Activated CD4-positive, alpha-beta T cell treated with anti-CD3 and anti-CD28 coated beads for 48 hours (primary cell): Measurements from ENCODE around the gene GJA10.
A peak's percentile ranks its signal among the peaks of the same experiment; 100 is the strongest.

ENCODE experiments used
- DNase-seq: peaks from one replicate; pipeline ENCODE4 v3.0.0-alpha.2; 2020

The GJA10 gene

DNA sequence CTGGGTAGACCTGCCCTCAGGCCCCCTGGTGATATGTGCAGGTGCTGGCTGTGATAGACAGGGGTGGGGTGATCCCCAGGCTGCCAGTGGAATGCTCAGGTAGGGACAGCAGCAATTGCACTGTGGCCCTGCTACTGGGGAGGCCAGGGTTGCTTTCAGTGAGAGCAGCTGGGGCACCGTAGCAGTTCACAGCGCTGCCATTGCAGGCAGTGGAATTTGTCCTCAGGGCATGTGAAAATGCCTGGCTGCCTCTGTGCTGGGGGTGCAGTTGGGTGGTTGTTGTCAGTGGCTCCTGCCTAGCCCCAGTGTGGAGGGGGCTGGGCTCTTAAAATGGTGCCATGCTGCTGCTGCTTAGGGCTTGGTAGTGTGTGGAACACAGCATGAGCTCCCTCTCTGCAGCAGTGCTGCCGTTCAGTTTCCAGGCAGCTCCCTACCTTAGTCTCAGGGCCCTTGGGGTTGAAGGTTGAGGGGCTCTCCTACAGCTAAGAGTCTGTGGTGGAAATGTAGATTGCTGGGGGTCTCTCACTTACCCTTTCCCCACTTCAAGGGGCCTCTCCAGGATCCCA is 23.6 kb downstream of the GJA10 start:
- DNase-seq: no peak

DNA sequence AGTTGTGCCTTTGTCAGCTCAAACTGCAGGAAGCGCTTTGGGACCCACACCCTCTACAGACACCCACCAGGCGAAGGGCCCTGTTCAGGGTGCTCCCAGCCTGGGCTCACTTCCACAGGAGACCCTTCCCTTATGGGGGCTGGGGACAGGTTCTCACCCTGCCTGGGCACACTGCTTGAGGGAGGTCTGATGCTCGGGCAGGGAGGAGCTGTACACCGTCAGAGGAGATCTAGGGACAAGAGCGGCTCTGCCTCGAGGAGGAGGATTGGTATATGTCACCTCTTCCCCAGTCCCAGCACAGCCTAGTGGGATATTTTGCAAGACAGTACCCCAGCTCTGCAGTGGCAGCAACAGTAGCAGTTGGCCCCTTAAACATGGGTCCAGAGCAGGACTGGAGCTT is 26.9 kb downstream of the GJA10 start:
- DNase-seq: no peak

DNA sequence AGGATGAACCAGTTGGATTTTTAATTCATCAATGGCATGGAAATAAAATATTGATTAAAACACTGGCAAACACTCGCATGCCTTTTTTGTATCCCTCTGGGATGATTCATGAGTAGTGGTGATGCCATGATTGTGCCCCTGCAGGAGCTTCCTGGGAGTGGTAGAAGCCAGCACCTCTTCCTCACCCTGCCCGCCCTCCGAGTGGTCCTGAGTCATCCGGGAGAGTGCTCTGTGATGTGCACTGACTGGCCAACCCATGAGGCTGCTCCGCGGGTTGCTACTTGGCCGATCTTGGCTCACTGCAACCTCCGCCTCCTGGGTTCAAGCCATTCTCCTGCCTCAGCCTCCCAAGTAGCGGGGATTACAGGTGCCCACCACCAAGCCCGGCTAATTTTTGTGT is 27.4 kb downstream of the GJA10 start:
- DNase-seq: no peak

DNA sequence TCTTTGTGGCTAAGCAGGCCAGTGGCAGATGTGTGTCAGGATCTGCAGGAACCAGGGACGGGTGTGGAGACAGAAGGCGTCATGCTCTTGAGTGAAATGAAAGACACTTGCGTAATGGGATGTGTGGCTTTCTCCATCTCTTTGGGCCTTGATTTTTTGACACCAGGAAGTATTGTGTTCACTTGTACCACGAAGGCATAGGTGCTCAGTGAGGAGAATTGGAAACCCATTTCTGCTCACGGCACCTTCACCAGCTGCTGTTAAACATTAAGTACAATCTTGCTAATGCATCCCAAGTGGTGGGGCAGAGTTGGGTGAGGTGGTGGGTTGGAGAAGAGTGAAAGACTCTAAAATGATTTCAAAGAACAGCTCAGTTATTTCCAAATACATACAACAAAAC is 30.0 kb downstream of the GJA10 start:
- no peak for DNase-seq

DNA sequence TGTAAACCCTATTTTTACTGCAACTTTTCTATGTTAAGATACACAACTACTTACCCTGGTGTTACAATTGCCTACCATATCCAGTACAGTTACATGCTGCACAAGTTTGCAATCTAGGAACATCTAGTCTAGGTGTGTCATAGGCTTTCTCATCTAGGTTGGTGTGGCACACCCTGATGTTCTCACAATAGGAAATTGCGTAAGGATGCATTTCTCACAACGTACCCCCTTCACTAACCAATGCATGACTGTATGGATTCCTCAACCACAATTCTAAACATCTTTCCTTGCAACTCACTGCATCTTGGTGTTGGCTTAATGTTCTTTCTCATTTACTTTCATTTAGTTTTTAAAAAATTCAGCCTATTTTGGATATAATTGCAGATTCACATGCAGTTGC is 31.6 kb downstream of the GJA10 start:
- DNase-seq: no peak

DNA sequence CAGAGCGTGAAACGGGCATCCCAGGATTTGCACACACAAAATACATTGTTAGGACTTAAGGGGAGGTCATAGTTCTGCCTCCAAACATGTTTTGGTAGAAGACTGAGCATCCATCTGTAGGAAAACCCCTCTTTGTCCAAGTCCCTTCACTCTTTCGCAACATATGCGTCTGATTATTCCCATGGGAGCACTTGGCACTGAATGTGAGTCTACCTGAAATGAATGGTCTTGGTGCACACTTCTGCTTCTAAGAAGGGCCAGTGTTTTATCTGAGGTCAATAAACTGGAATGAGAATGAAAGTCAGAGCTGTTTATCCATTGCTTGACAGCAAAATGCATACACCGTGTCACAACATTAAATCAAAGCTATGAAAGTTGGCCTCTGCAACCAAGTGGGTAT is 33.0 kb downstream of the GJA10 start:
- no peak for DNase-seq

DNA sequence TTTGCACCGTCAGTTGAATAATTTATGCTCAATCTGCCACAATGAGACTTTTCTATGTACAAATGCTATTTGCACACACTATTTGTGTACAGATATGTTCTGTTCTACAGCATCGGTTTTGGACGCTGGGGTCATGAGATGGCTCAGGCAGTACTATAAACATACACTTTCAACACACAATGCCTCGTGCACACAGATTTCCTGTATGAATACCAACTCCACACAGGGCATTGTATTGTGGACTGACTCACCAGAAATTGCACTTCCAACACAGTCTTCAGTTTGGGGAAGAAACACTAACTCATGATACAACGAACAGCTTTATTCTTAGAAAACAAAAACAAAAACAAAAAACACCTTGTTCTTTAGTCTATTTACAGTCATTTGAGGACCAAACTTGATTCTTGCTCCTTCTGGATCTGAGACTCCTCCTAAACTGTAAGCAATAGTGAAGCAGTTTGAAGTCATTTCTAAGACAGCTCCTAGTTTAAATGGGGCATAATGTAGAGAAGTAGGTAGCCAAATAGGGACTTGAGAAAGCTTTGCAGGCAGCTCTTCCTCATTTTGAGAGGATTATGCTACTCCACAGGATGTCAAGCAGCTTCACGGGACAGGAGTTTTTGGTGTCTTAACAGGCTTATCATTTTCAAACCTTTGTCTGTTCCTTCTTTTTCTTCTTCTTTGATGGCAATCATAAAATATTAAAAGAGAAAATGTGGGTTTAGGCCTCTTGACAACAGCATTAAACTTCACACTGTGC is 33.7 kb downstream of the GJA10 start:
- DNase-seq: no peak

DNA sequence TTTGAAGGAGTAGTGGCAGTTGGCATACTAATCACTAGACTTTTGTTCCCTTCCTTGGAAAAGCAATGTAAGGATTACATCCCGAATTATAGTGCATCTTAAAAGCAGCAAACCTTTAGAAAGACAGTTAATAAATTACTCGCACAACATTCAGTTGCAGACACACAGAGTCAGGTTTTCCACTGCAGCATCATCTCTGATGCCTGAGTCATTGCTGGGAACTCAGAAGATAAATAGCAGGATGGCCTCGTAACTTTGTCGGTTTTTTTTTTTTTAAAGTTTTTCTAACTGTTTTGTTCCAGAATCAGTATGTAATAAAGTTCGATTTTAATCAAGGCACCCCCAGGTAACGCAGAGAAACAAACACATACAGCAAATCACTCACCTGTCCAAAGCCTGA is 34.3 kb downstream of the GJA10 start:
- peak; percentile 45 for DNase-seq

DNA sequence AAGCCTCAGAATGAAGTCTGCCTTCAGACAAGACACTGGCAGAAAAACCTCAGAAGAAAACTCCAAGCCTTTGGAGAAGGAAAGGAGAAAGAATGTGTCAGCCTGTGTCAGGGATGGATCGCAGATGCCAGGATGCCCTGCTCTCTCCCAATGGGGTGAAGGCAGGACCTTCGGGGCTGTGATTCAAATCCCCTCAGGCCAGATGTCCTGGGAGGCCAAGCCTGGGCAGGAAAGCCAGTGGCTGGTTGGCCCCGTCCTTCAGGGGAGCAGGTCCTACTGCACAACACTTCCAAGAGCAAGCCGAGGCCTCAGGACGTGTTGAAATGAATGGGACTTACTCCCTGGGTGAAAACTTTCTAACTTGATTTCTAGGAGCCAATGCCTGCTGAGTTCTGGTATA is 36.5 kb downstream of the GJA10 start:
- DNase-seq: no peak

DNA sequence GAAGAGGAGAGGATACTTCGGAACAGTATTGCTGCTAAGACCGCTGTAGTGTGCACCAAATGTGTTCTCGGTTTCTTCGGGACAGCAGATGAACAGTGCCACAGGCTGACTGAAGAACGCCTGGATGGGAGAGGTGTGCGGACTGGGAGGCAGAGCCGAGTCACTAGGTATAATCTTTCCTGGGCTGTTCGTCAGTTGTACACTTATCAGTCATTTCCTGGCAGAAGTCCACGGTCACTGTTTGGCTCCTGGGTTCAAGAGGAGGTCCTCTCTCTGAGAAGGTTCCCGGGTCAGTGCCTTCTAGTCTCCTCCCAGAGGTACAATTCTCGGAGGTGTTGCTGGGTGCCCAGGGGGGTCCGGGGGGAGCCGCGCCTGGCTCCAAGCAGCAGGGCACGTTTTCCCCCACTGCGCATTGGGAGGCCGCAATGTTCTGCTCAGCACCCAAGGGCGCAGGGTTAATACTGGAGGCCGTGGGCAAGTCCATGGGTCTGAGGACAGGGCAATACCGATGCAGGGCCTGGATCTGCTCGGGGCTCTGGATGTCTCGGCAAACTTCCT is 38.1 kb downstream of the GJA10 start:
- DNase-seq: no peak

DNA sequence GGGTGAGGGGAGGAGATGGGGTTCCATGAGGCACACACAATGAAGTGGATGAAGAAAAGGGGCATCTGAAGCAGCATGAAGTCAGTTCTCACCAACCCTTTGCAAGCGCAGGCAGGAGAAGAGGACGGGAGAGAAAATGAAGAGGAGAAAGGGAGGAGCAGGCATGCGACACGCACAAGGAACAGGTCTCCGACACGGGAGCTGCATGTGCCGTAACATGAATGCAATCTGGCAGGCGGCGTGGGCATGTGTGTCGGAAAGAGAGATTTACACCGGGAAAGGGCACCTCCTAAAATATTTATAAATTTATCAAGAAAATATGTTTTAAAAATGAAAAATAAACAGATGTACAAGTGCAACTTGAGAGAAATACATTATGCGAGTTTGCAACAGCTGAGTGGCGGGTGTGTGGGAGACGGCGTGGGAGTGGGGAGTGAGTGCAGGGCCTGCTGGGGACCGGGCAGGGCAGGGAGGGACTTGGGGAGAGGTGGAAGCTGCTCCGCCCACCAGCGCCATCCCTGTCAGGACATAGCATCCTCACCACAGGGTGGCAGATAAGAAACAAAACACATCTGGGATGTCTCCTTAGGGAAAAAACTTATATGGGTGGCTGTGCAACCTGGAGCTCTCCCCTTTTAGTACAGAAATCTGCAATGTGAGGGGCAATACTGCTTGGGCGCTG is 40.6 kb downstream of the GJA10 start:
- no peak for DNase-seq

DNA sequence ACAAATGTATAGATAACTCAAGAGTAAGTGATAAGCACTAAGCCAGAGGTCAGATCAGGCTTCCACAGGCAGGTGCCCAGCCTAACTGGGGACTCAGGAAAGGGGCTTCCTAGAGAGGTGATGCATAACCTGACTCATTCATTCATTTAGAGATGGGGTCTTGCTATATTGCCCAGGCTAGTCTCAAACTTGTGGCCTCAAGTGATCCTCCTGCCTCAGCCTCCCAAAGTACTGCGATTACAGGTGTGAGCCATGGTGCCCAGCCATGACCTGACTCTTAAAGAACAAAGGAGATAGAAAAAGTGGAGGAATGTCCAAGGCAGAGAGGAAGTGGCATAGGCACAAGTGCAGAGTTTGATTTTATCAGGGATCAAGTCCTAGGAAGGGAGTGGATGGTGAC is 41.9 kb downstream of the GJA10 start:
- no peak for DNase-seq

DNA sequence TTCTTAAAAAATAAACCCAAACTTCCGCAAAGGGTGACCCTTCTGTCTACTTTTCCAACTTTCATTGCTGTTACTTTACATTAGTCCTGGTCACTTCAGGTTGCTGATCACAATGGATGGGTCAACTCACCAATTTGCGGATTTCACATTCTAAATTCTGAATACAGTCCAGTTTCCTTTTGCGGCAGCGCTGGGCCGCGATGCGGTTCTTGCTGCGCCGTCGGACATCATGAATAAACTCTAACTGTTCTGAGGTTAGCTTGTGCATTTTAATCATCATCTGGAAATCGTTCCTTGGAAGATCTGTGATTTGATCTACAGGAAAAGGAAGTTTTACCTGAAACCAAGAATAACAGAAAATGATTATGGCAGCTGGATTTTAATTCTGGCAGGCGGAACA is 43.7 kb downstream of the GJA10 start:
- DNase-seq: no peak

DNA sequence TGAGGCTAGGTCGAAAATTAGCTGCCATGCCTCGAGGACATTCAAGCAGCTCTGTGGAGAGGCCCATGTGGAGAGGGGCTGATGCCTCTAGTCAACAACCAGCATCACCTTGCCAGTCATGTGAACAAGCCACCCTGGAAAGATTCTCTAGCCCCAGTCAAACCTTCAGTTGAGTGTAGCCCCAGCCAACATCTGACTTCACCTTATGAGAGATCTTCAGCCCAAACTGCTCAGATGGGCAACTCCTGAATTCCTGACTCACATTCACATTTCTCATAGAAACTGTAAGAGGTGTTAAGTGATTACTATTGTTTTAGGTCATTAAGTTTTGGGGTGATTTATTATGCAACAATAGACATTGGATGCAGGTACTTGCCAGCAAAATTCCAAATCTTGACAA is 44.9 kb downstream of the GJA10 start:
- no peak for DNase-seq

DNA sequence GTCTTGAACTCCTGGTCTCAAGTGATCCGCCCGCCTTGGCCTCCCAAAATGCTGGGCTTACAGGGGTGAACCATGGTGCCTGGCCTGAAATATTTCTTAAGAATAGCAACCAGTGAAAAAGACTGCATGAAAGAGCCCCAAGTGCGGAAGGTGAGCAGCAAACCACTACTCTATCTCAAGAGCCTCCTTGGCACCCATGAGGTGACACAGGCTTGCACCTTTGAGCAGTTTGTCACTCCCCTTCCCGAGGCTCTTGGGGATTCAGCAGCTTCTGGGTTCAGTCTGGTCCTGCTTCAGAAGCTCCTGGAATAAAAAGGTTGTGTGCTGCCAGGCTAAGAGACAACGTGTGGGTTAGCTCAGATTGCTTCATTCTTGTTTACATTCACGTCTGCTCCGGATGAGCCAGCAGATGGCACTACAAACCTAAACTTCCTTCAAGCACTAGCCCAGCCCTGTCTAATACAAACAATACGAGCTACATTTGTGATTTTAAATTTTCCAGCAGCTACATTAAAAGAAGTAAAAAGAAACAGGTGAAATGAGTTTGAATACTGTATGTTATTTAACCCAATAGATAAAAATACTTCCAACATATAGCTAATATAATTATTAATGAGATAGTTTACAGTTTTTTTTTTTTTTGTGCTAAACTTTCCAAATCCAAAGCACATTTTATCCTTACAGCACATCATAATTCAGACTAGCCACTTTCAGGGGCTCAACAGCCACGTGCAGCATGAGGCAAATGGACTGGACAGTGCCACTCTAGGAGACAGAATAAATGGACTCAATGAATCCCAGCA is 46.2 kb downstream of the GJA10 start:
- peak; percentile 71 for DNase-seq

DNA sequence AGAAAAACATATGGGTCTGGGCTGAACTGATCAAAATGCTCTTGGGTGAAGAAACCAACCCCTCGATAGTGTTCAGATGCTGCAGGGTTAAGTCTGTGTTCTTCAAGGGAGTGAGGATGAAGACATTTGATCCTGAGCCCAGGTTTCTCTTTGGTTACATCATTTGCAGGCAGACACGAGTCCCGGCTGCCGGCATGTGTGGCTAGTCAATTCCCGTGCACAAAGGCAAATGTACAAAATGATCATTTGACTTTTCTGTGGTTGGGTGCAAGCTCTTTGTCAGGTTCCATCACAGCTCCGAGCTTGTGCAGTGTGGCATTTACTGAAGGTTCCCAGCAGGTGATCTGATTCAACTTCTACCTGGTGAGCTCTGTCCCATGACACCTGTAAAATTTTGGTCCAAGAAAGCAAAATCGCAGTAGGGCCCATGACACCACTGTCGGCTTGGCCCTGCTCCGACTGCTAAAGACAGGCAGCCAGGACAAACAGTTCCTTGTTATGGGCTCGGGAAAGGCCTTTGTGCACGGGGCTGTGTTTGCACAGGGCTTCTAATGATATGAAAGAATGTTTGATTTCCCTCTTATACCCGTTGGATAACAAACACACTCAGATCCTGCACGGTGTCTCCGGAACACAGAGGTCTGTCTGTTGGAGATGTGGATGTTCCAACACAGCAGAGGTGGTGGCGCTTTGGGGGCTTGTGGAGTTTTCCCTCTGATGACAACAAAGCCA is 46.9 kb downstream of the GJA10 start:
- no peak for DNase-seq

DNA sequence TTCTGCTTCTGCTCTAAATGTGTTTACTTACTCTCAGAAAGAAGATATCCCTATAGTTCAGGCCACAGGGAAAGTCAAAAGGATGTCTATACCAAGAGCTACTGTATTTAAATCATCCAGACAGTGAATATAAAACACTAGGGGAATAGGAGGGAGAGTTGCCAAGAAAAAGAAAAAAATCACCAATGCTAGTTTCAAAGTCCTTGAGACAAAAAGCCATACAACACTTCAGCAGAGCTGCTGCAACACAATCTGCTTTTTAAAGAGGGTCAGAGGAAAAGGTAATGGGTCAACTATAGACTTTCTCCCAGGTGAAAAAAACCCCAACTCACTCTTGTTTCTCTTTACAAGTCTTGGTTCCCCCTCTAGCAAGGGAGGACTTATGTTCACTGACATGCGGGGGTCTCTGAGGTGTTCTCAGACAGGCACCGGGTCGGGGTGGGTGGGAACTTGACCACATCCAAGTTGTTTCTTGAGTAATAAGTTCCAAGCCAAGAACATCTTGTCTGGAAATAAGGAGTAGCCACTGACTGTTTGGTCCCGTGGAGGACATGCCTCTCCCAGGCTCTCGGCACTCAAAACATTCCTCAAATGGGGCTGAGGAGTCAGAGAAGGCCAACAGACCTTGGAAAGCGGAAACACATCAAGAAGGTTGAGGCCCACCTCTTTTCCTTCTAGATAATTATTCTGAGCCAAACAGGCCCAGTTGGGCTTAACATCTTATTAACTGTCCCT is 47.7 kb downstream of the GJA10 start:
- no peak for DNase-seq

DNA sequence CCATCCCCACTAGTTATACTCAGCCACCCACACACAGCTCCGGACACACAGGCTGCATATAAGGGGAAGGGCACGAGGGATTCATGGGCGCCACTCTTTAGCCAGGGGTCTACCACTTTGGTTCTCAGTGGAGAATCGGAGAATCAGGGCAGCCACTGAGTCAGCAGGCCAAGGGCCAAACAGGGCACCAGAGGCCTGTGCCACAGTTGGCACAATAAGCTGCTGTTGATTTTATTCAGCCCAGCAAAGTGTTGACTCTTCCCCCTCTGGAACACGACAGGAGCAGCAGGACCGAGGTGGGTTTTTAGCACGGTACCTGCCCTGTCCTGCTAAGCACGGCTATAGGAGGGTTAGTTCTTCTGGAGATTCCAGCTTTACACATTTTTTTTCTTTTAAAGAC is 48.3 kb downstream of the GJA10 start:
- no peak for DNase-seq

DNA sequence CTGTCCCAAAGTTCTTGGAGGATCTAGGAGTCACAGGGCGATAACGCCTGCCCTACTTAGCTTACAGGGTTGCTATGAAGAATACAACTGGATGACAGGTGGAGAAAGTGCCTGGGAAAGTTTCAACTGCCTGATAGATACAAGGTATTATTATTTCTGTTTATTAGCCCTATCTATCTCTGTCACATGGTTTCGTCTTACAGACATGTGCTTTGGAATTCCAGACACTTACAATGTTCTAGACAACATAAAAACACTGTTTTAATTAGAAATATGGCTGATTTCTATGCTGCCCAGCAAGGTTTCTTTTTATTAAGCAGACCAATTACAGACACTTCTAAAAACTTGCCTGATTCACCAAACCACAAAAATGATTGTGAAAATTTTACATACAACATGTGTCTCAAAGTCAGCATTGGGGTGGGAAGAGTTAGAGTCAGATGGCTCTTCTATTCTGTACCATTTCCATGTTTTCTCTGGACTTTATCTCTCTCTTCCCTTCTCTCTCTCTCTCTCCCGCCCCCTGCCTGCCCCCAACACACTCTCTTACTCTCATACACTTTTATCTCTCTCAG is 50.0 kb downstream of the GJA10 start:
- DNase-seq: no peak

DNA sequence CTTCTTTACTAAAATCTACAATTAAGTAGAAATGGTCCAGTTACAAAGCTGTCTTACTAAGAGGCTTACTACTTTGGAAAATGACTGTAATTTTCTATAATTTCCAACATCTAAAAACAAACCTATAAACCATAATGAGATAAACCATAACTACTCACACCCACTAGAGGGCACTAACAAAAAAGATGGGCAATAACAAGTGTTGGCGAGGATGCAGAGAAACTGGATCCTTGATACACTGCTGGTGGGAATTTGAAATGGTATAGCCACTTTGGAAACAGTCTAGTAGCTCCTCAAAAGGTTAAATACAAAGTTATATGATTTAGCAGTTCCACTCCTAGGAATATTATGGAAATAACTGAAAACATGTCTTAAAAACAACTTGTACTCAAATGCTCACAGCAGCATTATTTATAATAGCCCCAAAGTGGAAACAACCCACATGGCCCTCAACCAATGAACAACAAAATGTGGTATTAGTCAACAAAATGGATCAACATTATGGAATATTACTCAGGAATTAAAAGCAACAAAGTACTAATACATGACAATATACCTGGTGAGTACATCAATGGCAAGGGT is 50.6 kb downstream of the GJA10 start:
- DNase-seq: no peak
